GM23338 (cell line): ENCODE results near the gene EFCAB12.

Experiments used
- CREB1 ChIP-seq: fragments of 250-450 bp; sonication (Bioruptor Pico); IDR thresholded peaks from 2 replicates; pipeline ENCODE4 v1.5.0; 2020; ENCODE audit warnings: low read depth, mild to moderate bottlenecking, moderate library complexity
- CTCF ChIP-seq, 2 experiments: fragments of 200-600 bp in 1 of 2; sonication (generic) in 1 of 2; conservative IDR thresholded peaks; 2 replicates each; pipeline versions ENCODE4 v1.5.1 to v1.6.1; 2016 to 2017; ENCODE audit warnings: antibody characterized with exemption in 2 of 2, low read depth in 2 of 2, mild to moderate bottlenecking in 2 of 2, moderate library complexity in 1 of 2
- ETS1 ChIP-seq: IDR thresholded peaks from 2 replicates; pipeline ENCODE4 v1.6.1; 2016; ENCODE audit warnings: antibody characterized with exemption
- EZH2 ChIP-seq: fragments of 200-600 bp; sonication (generic); IDR thresholded peaks from one replicate; pipeline ENCODE4 v1.8.0; 2017; ENCODE audit warnings: antibody characterized with exemption, mild to moderate bottlenecking, low read depth; ENCODE audit not compliant: unreplicated experiment
- EZH2phosphoT487 ChIP-seq: fragments of 200-600 bp; sonication (generic); IDR thresholded peaks from one replicate; pipeline ENCODE4 v1.8.1; 2018; ENCODE audit warnings: antibody characterized with exemption; ENCODE audit not compliant: unreplicated experiment
- JUNB ChIP-seq: IDR thresholded peaks from one replicate; pipeline ENCODE4 v1.6.1; 2016; ENCODE audit warnings: antibody characterized with exemption; ENCODE audit not compliant: unreplicated experiment
- NANOG ChIP-seq: IDR thresholded peaks from 2 replicates; pipeline ENCODE4 v1.6.1; 2016; ENCODE audit warnings: antibody characterized with exemption, borderline replicate concordance
- POLR2AphosphoS5 ChIP-seq: IDR thresholded peaks from 2 replicates; pipeline ENCODE4 v1.6.1; 2016; ENCODE audit warnings: antibody characterized with exemption, low read depth
- STAT1 ChIP-seq: IDR thresholded peaks from one replicate; pipeline ENCODE4 v1.6.1; 2016; ENCODE audit warnings: antibody characterized with exemption; ENCODE audit not compliant: unreplicated experiment
- ZNF114 ChIP-seq: fragments of 250-450 bp; sonication (Bioruptor Pico); IDR thresholded peaks from 2 replicates; pipeline ENCODE4 v1.5.0; 2020; ENCODE audit warnings: mild to moderate bottlenecking, moderate library complexity
- ZNF331 ChIP-seq: fragments of 250-450 bp; sonication (Bioruptor Pico); IDR thresholded peaks from 2 replicates; pipeline ENCODE4 v1.5.0; 2020; ENCODE audit warnings: low read depth, mild to moderate bottlenecking, moderate library complexity
- TF ChIP-seq, protein P1 (sequence below): IDR thresholded peaks from one replicate; pipeline ENCODE4 v1.6.1; 2018; ENCODE audit warnings: antibody characterized with exemption; ENCODE audit not compliant: unreplicated experiment
- TF ChIP-seq, protein P2 (sequence below): fragments of 250-450 bp; sonication (Bioruptor Pico); IDR thresholded peaks from 2 replicates; pipeline ENCODE4 v1.5.0; 2020; ENCODE audit warnings: mild to moderate bottlenecking, moderate library complexity

DNA sequence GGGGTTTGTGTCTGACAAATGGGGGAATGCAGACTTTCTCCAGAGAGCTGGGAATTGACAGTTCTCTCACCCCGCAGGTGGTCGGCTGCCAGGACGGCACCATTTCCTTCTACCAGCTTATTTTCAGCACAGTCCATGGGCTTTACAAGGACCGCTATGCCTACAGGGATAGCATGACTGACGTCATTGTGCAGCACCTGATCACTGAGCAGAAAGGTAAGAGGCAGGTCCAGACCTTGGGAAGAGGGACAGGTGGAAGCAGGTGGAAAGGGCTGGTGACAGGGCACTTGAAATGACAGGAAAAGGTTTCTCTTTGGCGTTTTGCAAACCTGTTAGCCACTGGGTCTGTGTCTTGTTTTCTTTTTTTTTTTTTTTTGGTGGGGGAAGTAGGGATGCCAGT lies 48.1 kb upstream of the EFCAB12 start:
- TF ChIP-seq CTCF (conservative IDR thresholded peaks at IDR 0.05; ENCODE audit: low read depth in 2 of 2), result no peak
- TF ChIP-seq CREB1 (CRISPR knock-in tag), result no peak
- no peak for TF ChIP-seq POLR2AphosphoS5
- TF ChIP-seq, protein P1, sequence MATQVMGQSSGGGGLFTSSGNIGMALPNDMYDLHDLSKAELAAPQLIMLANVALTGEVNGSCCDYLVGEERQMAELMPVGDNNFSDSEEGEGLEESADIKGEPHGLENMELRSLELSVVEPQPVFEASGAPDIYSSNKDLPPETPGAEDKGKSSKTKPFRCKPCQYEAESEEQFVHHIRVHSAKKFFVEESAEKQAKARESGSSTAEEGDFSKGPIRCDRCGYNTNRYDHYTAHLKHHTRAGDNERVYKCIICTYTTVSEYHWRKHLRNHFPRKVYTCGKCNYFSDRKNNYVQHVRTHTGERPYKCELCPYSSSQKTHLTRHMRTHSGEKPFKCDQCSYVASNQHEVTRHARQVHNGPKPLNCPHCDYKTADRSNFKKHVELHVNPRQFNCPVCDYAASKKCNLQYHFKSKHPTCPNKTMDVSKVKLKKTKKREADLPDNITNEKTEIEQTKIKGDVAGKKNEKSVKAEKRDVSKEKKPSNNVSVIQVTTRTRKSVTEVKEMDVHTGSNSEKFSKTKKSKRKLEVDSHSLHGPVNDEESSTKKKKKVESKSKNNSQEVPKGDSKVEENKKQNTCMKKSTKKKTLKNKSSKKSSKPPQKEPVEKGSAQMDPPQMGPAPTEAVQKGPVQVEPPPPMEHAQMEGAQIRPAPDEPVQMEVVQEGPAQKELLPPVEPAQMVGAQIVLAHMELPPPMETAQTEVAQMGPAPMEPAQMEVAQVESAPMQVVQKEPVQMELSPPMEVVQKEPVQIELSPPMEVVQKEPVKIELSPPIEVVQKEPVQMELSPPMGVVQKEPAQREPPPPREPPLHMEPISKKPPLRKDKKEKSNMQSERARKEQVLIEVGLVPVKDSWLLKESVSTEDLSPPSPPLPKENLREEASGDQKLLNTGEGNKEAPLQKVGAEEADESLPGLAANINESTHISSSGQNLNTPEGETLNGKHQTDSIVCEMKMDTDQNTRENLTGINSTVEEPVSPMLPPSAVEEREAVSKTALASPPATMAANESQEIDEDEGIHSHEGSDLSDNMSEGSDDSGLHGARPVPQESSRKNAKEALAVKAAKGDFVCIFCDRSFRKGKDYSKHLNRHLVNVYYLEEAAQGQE, result no peak
- TF ChIP-seq EZH2phosphoT487, result no peak
- no peak for TF ChIP-seq STAT1
- TF ChIP-seq EZH2, result no peak
- no peak for TF ChIP-seq ETS1
- TF ChIP-seq ZNF331 (CRISPR knock-in tag), result no peak
- TF ChIP-seq NANOG, result no peak
- TF ChIP-seq JUNB, result no peak
- TF ChIP-seq ZNF114 (CRISPR knock-in tag), result no peak
- TF ChIP-seq, protein P2, sequence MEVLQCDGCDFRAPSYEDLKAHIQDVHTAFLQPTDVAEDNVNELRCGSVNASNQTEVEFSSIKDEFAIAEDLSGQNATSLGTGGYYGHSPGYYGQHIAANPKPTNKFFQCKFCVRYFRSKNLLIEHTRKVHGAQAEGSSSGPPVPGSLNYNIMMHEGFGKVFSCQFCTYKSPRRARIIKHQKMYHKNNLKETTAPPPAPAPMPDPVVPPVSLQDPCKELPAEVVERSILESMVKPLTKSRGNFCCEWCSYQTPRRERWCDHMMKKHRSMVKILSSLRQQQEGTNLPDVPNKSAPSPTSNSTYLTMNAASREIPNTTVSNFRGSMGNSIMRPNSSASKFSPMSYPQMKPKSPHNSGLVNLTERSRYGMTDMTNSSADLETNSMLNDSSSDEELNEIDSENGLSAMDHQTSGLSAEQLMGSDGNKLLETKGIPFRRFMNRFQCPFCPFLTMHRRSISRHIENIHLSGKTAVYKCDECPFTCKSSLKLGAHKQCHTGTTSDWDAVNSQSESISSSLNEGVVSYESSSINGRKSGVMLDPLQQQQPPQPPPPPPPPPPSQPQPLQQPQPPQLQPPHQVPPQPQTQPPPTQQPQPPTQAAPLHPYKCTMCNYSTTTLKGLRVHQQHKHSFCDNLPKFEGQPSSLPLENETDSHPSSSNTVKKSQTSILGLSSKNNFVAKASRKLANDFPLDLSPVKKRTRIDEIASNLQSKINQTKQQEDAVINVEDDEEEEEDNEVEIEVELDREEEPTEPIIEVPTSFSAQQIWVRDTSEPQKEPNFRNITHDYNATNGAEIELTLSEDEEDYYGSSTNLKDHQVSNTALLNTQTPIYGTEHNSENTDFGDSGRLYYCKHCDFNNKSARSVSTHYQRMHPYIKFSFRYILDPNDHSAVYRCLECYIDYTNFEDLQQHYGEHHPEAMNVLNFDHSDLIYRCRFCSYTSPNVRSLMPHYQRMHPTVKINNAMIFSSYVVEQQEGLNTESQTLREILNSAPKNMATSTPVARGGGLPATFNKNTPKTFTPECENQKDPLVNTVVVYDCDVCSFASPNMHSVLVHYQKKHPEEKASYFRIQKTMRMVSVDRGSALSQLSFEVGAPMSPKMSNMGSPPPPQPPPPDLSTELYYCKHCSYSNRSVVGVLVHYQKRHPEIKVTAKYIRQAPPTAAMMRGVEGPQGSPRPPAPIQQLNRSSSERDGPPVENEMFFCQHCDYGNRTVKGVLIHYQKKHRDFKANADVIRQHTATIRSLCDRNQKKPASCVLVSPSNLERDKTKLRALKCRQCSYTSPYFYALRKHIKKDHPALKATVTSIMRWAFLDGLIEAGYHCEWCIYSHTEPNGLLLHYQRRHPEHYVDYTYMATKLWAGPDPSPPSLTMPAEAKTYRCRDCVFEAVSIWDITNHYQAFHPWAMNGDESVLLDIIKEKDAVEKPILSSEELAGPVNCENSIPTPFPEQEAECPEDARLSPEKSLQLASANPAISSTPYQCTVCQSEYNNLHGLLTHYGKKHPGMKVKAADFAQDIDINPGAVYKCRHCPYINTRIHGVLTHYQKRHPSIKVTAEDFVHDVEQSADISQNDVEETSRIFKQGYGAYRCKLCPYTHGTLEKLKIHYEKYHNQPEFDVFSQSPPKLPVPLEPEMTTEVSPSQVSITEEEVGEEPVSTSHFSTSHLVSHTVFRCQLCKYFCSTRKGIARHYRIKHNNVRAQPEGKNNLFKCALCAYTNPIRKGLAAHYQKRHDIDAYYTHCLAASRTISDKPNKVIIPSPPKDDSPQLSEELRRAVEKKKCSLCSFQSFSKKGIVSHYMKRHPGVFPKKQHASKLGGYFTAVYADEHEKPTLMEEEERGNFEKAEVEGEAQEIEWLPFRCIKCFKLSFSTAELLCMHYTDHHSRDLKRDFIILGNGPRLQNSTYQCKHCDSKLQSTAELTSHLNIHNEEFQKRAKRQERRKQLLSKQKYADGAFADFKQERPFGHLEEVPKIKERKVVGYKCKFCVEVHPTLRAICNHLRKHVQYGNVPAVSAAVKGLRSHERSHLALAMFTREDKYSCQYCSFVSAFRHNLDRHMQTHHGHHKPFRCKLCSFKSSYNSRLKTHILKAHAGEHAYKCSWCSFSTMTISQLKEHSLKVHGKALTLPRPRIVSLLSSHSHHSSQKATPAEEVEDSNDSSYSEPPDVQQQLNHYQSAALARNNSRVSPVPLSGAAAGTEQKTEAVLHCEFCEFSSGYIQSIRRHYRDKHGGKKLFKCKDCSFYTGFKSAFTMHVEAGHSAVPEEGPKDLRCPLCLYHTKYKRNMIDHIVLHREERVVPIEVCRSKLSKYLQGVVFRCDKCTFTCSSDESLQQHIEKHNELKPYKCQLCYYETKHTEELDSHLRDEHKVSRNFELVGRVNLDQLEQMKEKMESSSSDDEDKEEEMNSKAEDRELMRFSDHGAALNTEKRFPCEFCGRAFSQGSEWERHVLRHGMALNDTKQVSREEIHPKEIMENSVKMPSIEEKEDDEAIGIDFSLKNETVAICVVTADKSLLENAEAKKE, result no peak
